GM23248 (cell line): ENCODE results near the gene SIAH3.

Experiments used
- EZH2 ChIP-seq: fragments of 200-600 bp; sonication (generic); IDR thresholded peaks from 2 replicates; pipeline ENCODE4 v1.6.1; 2018; ENCODE audit warnings: antibody characterized with exemption, mild to moderate bottlenecking; ENCODE audit not compliant: insufficient read depth, poor library complexity, severe bottlenecking
- EZH2phosphoT487 ChIP-seq: fragments of 200-600 bp; sonication (generic); IDR thresholded peaks from 2 replicates; pipeline ENCODE4 v1.6.1; 2018; ENCODE audit warnings: antibody characterized with exemption, moderate library complexity, mild to moderate bottlenecking, low read depth; ENCODE audit not compliant: insufficient read depth

DNA sequence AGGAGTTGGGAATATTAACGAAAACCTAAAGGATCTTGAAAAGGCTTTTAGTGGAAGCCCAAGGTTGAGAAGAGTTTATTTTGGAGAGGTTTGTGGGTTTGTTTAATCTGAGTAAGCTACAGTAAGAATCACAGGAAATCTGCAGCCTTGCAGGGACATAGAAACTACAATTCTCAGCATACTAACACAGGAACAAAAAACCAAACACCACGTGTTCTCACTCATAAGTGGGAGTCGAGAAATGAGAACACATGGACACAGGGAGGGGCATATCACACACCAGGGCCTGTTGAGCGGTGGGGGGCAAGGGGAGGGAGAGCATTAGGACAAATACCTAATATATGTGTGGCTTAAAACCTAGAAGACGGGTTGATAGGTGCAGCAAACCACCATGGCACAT, 8.7 kb upstream of the SIAH3 start:
- TF ChIP-seq EZH2phosphoT487: no peak
- no peak for TF ChIP-seq EZH2
